IMR-90 (cell line): ENCODE results near the gene STX18. TPM values are rescaled to one million over a fixed set of nuclear protein-coding genes. Genes with fewer than 3 reads are reported as not detected.
"Not testable (repeated sequence)": the region's sequence is repeated elsewhere in the genome, so short reads cannot be mapped to it uniquely, and the experiment has no call there.

Source experiments
- ATAC-seq: fragments of 200-7000 bp; cut with Tn5 transposase; 2 replicates; pipeline ENCODE4 v1.9.1; 2020; ENCODE audit warnings: low read depth, mild to moderate bottlenecking, moderate library complexity
- BruUV-seq: library from RNA; stranded (reverse); fragments of 400-500 nt; replicated peaks from 2 replicates; lab custom pipeline; 2021; lab: Mats Ljungman, UMichigan
- CTCF ChIA-PET: fragments of 300-600 bp; formaldehyde crosslinking; extraction: SDS; loops from one replicate; lab custom pipeline; 2021; ENCODE audit warnings: antibody characterized with exemption; lab: Yijun Ruan, JAX
- POLR2A ChIA-PET: fragments of 300-600 bp; sonication (Branson Sonifier 250); formaldehyde crosslinking; loops from one replicate; lab custom pipeline; 2022; ENCODE audit warnings: antibody characterized with exemption; ENCODE audit not compliant: unreplicated experiment; lab: Charles Lee
- DNase-seq: peaks from one replicate; pipeline ENCODE4 v3.0.0; 2013
- H2AFZ ChIP-seq: replicated peaks from 2 replicates; pipeline ENCODE3; 2013; ENCODE audit warnings: low read length, mild to moderate bottlenecking; ENCODE audit not compliant: poor library complexity
- H2AK5ac ChIP-seq: 2 replicates; pipeline ENCODE4 v1.6.1; 2013; ENCODE audit warnings: low read depth, low read length, inconsistent platforms
- H2AK9ac ChIP-seq: replicated peaks from 2 replicates; pipeline ENCODE3; 2013; ENCODE audit warnings: mild to moderate bottlenecking, low read depth, low read length, moderate library complexity; ENCODE audit not compliant: poor library complexity
- H2BK120ac ChIP-seq: 2 replicates; pipeline ENCODE4 v1.6.1; 2013; ENCODE audit warnings: low read depth, low read length, inconsistent platforms
- H2BK15ac ChIP-seq: 3 replicates; pipeline ENCODE4 v1.6.1; 2013; ENCODE audit warnings: low read depth, low read length, inconsistent platforms
- H2BK20ac ChIP-seq: 2 replicates; pipeline ENCODE4 v1.6.1; 2013; ENCODE audit warnings: low read depth, mild to moderate bottlenecking, inconsistent platforms, low read length, moderate library complexity
- H2BK5ac ChIP-seq: 2 replicates; pipeline ENCODE4 v1.6.1; 2013; ENCODE audit warnings: mild to moderate bottlenecking, low read depth, low read length, inconsistent platforms; ENCODE audit not compliant: poor library complexity, severe bottlenecking
- H3K14ac ChIP-seq: replicated peaks from 2 replicates; pipeline ENCODE4 v1.6.1; 2013; ENCODE audit warnings: low read depth, low read length, inconsistent platforms
- H3K18ac ChIP-seq: 2 replicates; pipeline ENCODE4 v1.6.1; 2013; ENCODE audit warnings: low read depth, low read length, control low read depth
- H3K23ac ChIP-seq: 2 replicates; pipeline ENCODE4 v1.6.1; 2013; ENCODE audit warnings: low read depth, low read length, inconsistent platforms
- H3K27ac ChIP-seq: 2 replicates; pipeline ENCODE4 v1.5.1; 2013; ENCODE audit warnings: mild to moderate bottlenecking, control low read depth, low read length; ENCODE audit not compliant: insufficient read depth
- H3K27me3 ChIP-seq: 2 replicates; pipeline ENCODE4 v1.6.1; 2013; ENCODE audit warnings: low read length; ENCODE audit not compliant: control insufficient read depth, insufficient read depth
- H3K36me3 ChIP-seq: 2 replicates; pipeline ENCODE4 v1.6.1; 2013; ENCODE audit warnings: low read length, mixed read lengths; ENCODE audit not compliant: control insufficient read depth, insufficient read depth
- H3K4ac ChIP-seq: 2 replicates; pipeline ENCODE4 v1.6.1; 2013; ENCODE audit warnings: low read depth, low read length, inconsistent platforms
- H3K4me1 ChIP-seq: 2 replicates; pipeline ENCODE4 v1.6.1; 2013; ENCODE audit warnings: low read length, mixed read lengths; ENCODE audit not compliant: control insufficient read depth, insufficient read depth
- H3K4me2 ChIP-seq: 2 replicates; pipeline ENCODE4 v1.6.1; 2013; ENCODE audit warnings: low read depth, mild to moderate bottlenecking, control low read depth, low read length, moderate library complexity
- H3K4me3 ChIP-seq: 2 replicates; pipeline ENCODE4 v1.5.1; 2013; ENCODE audit warnings: low read depth, mild to moderate bottlenecking, control low read depth, low read length, moderate library complexity; ENCODE audit not compliant: insufficient read depth
- H3K56ac ChIP-seq: 2 replicates; pipeline ENCODE4 v1.6.1; 2013; ENCODE audit warnings: low read length, inconsistent platforms; ENCODE audit not compliant: insufficient read depth; ENCODE audit errors: extremely low read depth
- H3K79me1 ChIP-seq, 2 experiments: 2 replicates each; pipeline ENCODE4 v1.6.1; 2013; ENCODE audit warnings: low read length in 2 of 2, inconsistent platforms in 1 of 2, low read depth in 1 of 2
- H3K9ac ChIP-seq: 2 replicates; pipeline ENCODE4 v1.6.1; 2013; ENCODE audit warnings: low read depth, low read length, control low read depth
- H3K9me1 ChIP-seq: 2 replicates; pipeline ENCODE4 v1.6.1; 2013; ENCODE audit warnings: low read length, inconsistent platforms; ENCODE audit not compliant: insufficient read depth
- H3K9me3 ChIP-seq: 2 replicates; pipeline ENCODE4 v1.6.1; 2013; ENCODE audit warnings: low read length; ENCODE audit not compliant: control insufficient read depth, insufficient read depth
- H4K20me1 ChIP-seq: 2 replicates; pipeline ENCODE4 v1.6.1; 2013; ENCODE audit warnings: low read length, inconsistent platforms; ENCODE audit not compliant: insufficient read depth
- H4K5ac ChIP-seq: 2 replicates; pipeline ENCODE4 v1.6.1; 2013; ENCODE audit warnings: mild to moderate bottlenecking, low read depth, low read length, control low read depth
- H4K8ac ChIP-seq, 2 experiments: 2 replicates each; pipeline ENCODE4 v1.6.1; 2013; ENCODE audit warnings: low read depth in 2 of 2, low read length in 2 of 2, control low read depth in 1 of 2, inconsistent platforms in 1 of 2
- H4K91ac ChIP-seq: 2 replicates; pipeline ENCODE4 v1.6.1; 2013; ENCODE audit warnings: low read depth, low read length, inconsistent platforms; ENCODE audit not compliant: insufficient read depth
- CTCF ChIP-seq: conservative IDR thresholded peaks from 2 replicates; pipeline ENCODE4 v1.5.1; 2012; ENCODE audit warnings: mild to moderate bottlenecking, low read depth, low read length, improper control_type of control experiment
- NFE2L2 ChIP-seq: fragments of 150-350 bp; IDR thresholded peaks from 2 replicates; pipeline ENCODE4 v1.6.1; 2016; ENCODE audit warnings: low read depth, mild to moderate bottlenecking, low read length
- SMC3 ChIP-seq: fragments of 150-350 bp; IDR thresholded peaks from 2 replicates; pipeline ENCODE4 v1.6.1; 2016; ENCODE audit warnings: low read depth, mild to moderate bottlenecking, antibody characterized with exemption, low read length, moderate library complexity
- WGBS, 2 experiments: methylation state at CpG; one replicate each; pipeline versions ENCODE4 v1.1.5 to v1.1.7; 2013; ENCODE audit warnings: missing lambda C conversion rate in 2 of 2; ENCODE audit not compliant: insufficient read length in 1 of 2; ENCODE audit errors: extremely low coverage in 2 of 2; 5-methylcytosine and 5-hydroxymethylcytosine counted together
- dilution Hi-C: fragments of 300-500 bp; cut with HindIII; formaldehyde crosslinking; loops from one replicate; pipeline ENCODE4 v1.14.3; 2018; ENCODE audit warnings: low sequenced_read_pairs; ENCODE audit not compliant: unreplicated experiment
- in situ Hi-C: fragments of 300-500 bp; cut with MboI; formaldehyde crosslinking; loops from 3 replicates; pipeline ENCODE4 v1.14.3; 2019; ENCODE audit warnings: low sequenced_read_pairs, inconsistent platforms, mixed read lengths
- intact Hi-C: fragments of 100-400 bp; cut with micrococcal nuclease; formaldehyde crosslinking; loops from 2 replicates; pipeline ENCODE4 v1.10.0; 2022
- polyA plus RNA-seq, 3 experiments: library from polyadenylated mRNA; depleted of rRNA; stranded (reverse); fragments of >200 nt; gene quantifications; 2 replicates each; pipeline ENCODE4 v1.2.3, GENCODE V29; 2012; ENCODE audit warnings: low replicate concordance in 1 of 3
- total RNA-seq: library from RNA; depleted of rRNA; stranded (reverse); fragments of >200 nt; gene quantifications from 2 replicates; pipeline ENCODE4 v1.2.3, GENCODE V29; 2012

Gene STX18
- total and polyA plus RNA-seq, 2 of the 4 experiments (the other 2 are of a cell fraction): 20.1 to 23.4 TPM

- Histone ChIP-seq H3K18ac (no peak overlapping the region), H2AK9ac (no peak overlapping the region), H2BK120ac (no peak overlapping the region), H4K91ac (no peak overlapping the region), H2BK15ac (no peak overlapping the region), H3K14ac (no peak overlapping the region), H2AK5ac (no peak overlapping the region), H2BK20ac (no peak overlapping the region), H3K79me1 (peaks cover 29 to 44% of the 10 kb centered on the region in 2 experiments), H2BK5ac (no peak overlapping the region), H3K27ac (no peak overlapping the region), H3K9me3 (no peaks in the 10 kb centered on the region), H2AFZ (no peak overlapping the region), H4K20me1 (peaks cover 12% of the 10 kb centered on the region), H4K5ac (no peak overlapping the region), H3K27me3 (no peaks in the 10 kb centered on the region), H3K4ac (no peak overlapping the region), H4K8ac (no peak overlapping the region), H3K4me3 (no peak overlapping the region), H3K56ac (no peak overlapping the region), H3K9me1 (peaks cover 12% of the 10 kb centered on the region), H3K23ac (no peak overlapping the region), H3K36me3 (peaks cover 29% of the 10 kb centered on the region), H3K4me1 (peaks cover 9% of the 10 kb centered on the region), H3K9ac (no peak overlapping the region), H3K4me2 (no peak overlapping the region)
- WGBS, 2 experiments: no CpG with 5 or more reads among the region's 3 CpGs
- in situ Hi-C loops (no loop called here), intact Hi-C loops (no loop called here), dilution Hi-C loops (no loop called here)
- TF ChIP-seq SMC3 (no peak), NFE2L2 (no peak), CTCF (no peak)
- ChIA-PET CTCF (no interaction called here), POLR2A (no interaction called here)
- BruUV-seq: no TSS peak
- no peak for DNase-seq
- no peak for ATAC-seq
These were observed 71.6 kb downstream of the STX18 start for GRCh38 chr4:4470208-4470607.

GRCh38 chr4:4465238-4465637 lies 76.6 kb downstream of the STX18 start:
- H4K5ac ChIP-seq, H2BK120ac ChIP-seq, BruUV-seq, H2AK5ac ChIP-seq, H2BK5ac ChIP-seq, H3K4me1 ChIP-seq, intact Hi-C loops, in situ Hi-C loops, H2BK15ac ChIP-seq, H4K91ac ChIP-seq, H3K9me1 ChIP-seq, H3K4ac ChIP-seq, CTCF ChIA-PET, H2AK9ac ChIP-seq, H2BK20ac ChIP-seq, POLR2A ChIA-PET, H3K14ac ChIP-seq, H3K9me3 ChIP-seq, H3K4me3 ChIP-seq, ATAC-seq, H4K20me1 ChIP-seq, H3K9ac ChIP-seq, H3K18ac ChIP-seq, H2AFZ ChIP-seq, DNase-seq, H3K27ac ChIP-seq, H3K27me3 ChIP-seq, H4K8ac ChIP-seq, H3K56ac ChIP-seq, H3K4me2 ChIP-seq, H3K23ac ChIP-seq, dilution Hi-C loops: not testable (repeated sequence)
- H3K79me1 ChIP-seq: peaks cover 18 to 27% of the 10 kb centered on the region in 2 experiments
- WGBS, 2 experiments: no CpG with 5 or more reads among the region's 3 CpGs
- H3K36me3 ChIP-seq: peaks cover 24% of the 10 kb centered on the region
